GM12873 (cell line): ENCODE results near the gene ERO1A.

Experiments used
- CTCF ChIP-seq: IDR thresholded peaks from 2 replicates; pipeline ENCODE4 v1.5.1; 2012; ENCODE audit warnings: low read depth, mild to moderate bottlenecking, moderate library complexity, low read length, control low read depth; ENCODE audit not compliant: insufficient read depth; ENCODE audit errors: missing control alignments

Gene ERO1A

GRCh38 chr14:52693532-52693931 lies 1.8 kb downstream of the ERO1A start:
- TF ChIP-seq CTCF: no peak

- TF ChIP-seq CTCF: no peak
These were observed 2.3 kb downstream of the ERO1A start for GRCh38 chr14:52693036-52693435.

GRCh38 chr14:52692248-52692962 lies 3.0 kb downstream of the ERO1A start:
- TF ChIP-seq CTCF: no peak

- no peak for TF ChIP-seq CTCF
These were observed 4.2 kb downstream of the ERO1A start for GRCh38 chr14:52690983-52691760.

- no peak for TF ChIP-seq CTCF
These were observed 9.2 kb downstream of the ERO1A start for GRCh38 chr14:52686176-52686575.

GRCh38 chr14:52683985-52684520 lies 11.3 kb downstream of the ERO1A start:
- no peak for TF ChIP-seq CTCF

- TF ChIP-seq CTCF: peak; percentile 51
These were observed 16.8 kb downstream of the ERO1A start for GRCh38 chr14:52678591-52678990.
